Right lung (tissue), 5 donors: Measurements from ENCODE around the gene BABAM2. TPM values are rescaled to one million over a fixed set of nuclear protein-coding genes. Genes with fewer than 3 reads are reported as not detected.
"Not testable (repeated sequence)": the region's sequence is repeated elsewhere in the genome, so short reads cannot be mapped to it uniquely, and the experiment has no call there.

Experiments
- DNase-seq, 2 donors: peaks; one replicate each; pipeline ENCODE4 v3.0.0-alpha.2; 2013
- polyA plus RNA-seq, 5 donors: library from polyadenylated mRNA; unstranded; fragments of 120-200 nt; gene quantifications; one replicate each; pipeline versions ENCODE4 v1.2.1 to v1.2.3, GENCODE V29; 2013; ENCODE audit warnings: inconsistent platforms in 1 of 5, low replicate concordance in 1 of 5; ENCODE audit not compliant: insufficient read length in 5 of 5, insufficient read depth in 1 of 5

BABAM2 gene
- polyA plus RNA-seq, 5 donors, result 26.9 to 29.0 (median 27.3) TPM

- DNase-seq, result no peak
Observed at GRCh38 chr2:28247290-28247689, 356.8 kb downstream of the BABAM2 start.

- DNase-seq, result no peak
Observed at GRCh38 chr2:28247734-28248133, 357.2 kb downstream of the BABAM2 start.

- no peak for DNase-seq
Observed at GRCh38 chr2:28248511-28248910, 358.0 kb downstream of the BABAM2 start.

- no peak for DNase-seq
Observed at GRCh38 chr2:28250006-28250405, 359.5 kb downstream of the BABAM2 start.

- DNase-seq, result no peak
Observed at GRCh38 chr2:28251337-28251736, 360.8 kb downstream of the BABAM2 start.

- no peak for DNase-seq
Observed at GRCh38 chr2:28252311-28252710, 361.8 kb downstream of the BABAM2 start.

- no peak for DNase-seq
Observed at GRCh38 chr2:28253543-28253942, 363.0 kb downstream of the BABAM2 start.

- DNase-seq, result not testable (repeated sequence)
Observed at GRCh38 chr2:28255231-28255630, 364.7 kb downstream of the BABAM2 start.

GRCh38 chr2:28257182-28257581 is 366.7 kb downstream of the BABAM2 start:
- no peak for DNase-seq

- DNase-seq, result not testable (repeated sequence)
Observed at GRCh38 chr2:28259226-28259625, 368.7 kb downstream of the BABAM2 start.

- DNase-seq, result no peak
Observed at GRCh38 chr2:28263690-28264089, 373.2 kb downstream of the BABAM2 start.

GRCh38 chr2:28267282-28267681 is 376.8 kb downstream of the BABAM2 start:
- DNase-seq, result no peak

- no peak for DNase-seq
Observed at GRCh38 chr2:28268386-28268785, 377.9 kb downstream of the BABAM2 start.

GRCh38 chr2:28269019-28269784 is 378.7 kb downstream of the BABAM2 start:
- no peak for DNase-seq

- DNase-seq, result no peak
Observed at GRCh38 chr2:28270456-28271152, 380.1 kb downstream of the BABAM2 start.

GRCh38 chr2:28271231-28271918 is 380.8 kb downstream of the BABAM2 start:
- DNase-seq, result no peak

- no peak for DNase-seq
Observed at GRCh38 chr2:28271919-28272250, 381.4 kb downstream of the BABAM2 start.

GRCh38 chr2:28273751-28274150 is 383.2 kb downstream of the BABAM2 start:
- no peak for DNase-seq

GRCh38 chr2:28274911-28275685 is 384.6 kb downstream of the BABAM2 start:
- no peak for DNase-seq

GRCh38 chr2:28276076-28276618 is 385.6 kb downstream of the BABAM2 start:
- no peak for DNase-seq

- DNase-seq, result no peak
Observed at GRCh38 chr2:28276807-28277206, 386.3 kb downstream of the BABAM2 start.

GRCh38 chr2:28277466-28277865 is 386.9 kb downstream of the BABAM2 start:
- DNase-seq, result no peak
